Liver (tissue), 9 donors: Measurements from ENCODE around the gene RABEP2. TPM values are rescaled to one million over a fixed set of nuclear protein-coding genes. Genes with fewer than 3 reads are reported as not detected.

Experiments used
- DNase-seq: peaks from one replicate; pipeline ENCODE4 v3.0.0-alpha.2; 2017; ENCODE audit warnings: low spot score
- H3K27ac ChIP-seq, 2 donors: one replicate each; pipeline ENCODE4 v1.7.0; 2013; ENCODE audit warnings: inconsistent platforms in 2 of 2, low read length in 2 of 2, control low read depth in 1 of 2, low read depth in 1 of 2, mild to moderate bottlenecking in 1 of 2
- H3K27me3 ChIP-seq, 4 donors: one replicate each; pipeline versions ENCODE4 v1.6.1 to v1.7.0; 2013; ENCODE audit warnings: low read length in 3 of 4, inconsistent platforms in 1 of 4, mild to moderate bottlenecking in 1 of 4, moderate library complexity in 1 of 4; ENCODE audit not compliant: control insufficient read depth in 4 of 4, insufficient read depth in 4 of 4
- H3K36me3 ChIP-seq, 4 donors: one replicate each; pipeline versions ENCODE4 v1.6.1 to v1.7.0; 2013; ENCODE audit warnings: low read length in 3 of 4, mild to moderate bottlenecking in 3 of 4, low read depth in 1 of 4, moderate library complexity in 1 of 4; ENCODE audit not compliant: control insufficient read depth in 4 of 4, insufficient read depth in 3 of 4
- H3K4me1 ChIP-seq, 4 donors: one replicate each; pipeline versions ENCODE4 v1.6.1 to v1.7.0; 2013; ENCODE audit warnings: low read length in 3 of 4, mild to moderate bottlenecking in 3 of 4, moderate library complexity in 1 of 4; ENCODE audit not compliant: control insufficient read depth in 4 of 4, insufficient read depth in 4 of 4
- H3K4me3 ChIP-seq, 3 donors: one replicate each; pipeline versions ENCODE4 v1.6.1 to v1.7.0; 2013; ENCODE audit warnings: low read length in 3 of 3, control low read depth in 1 of 3, low read depth in 1 of 3, mild to moderate bottlenecking in 1 of 3
- H3K9ac ChIP-seq, 2 donors: one replicate each; pipeline ENCODE4 v1.7.0; 2013; ENCODE audit warnings: low read length in 2 of 2, mild to moderate bottlenecking in 2 of 2, moderate library complexity in 2 of 2, control low read depth in 1 of 2, low read depth in 1 of 2
- H3K9me3 ChIP-seq, 4 donors: one replicate each; pipeline versions ENCODE4 v1.6.1 to v1.7.0; 2013; ENCODE audit warnings: low read length in 3 of 4; ENCODE audit not compliant: control insufficient read depth in 4 of 4
- FOXA2 ChIP-seq: IDR thresholded peaks from 2 replicates; pipeline ENCODE4 v1.6.1; 2016; ENCODE audit warnings: antibody characterized with exemption
- HNF4A ChIP-seq, 2 donors: conservative IDR thresholded peaks; 2 replicates each; pipeline ENCODE4 v1.6.1; 2016; ENCODE audit warnings: antibody characterized with exemption in 2 of 2, mild to moderate bottlenecking in 2 of 2
- HNF4G ChIP-seq: IDR thresholded peaks from 2 replicates; pipeline ENCODE4 v1.6.1; 2016; ENCODE audit warnings: antibody characterized with exemption
- JUND ChIP-seq, 2 donors: IDR thresholded peaks; 2 replicates each; pipeline ENCODE4 v1.6.1; 2016; ENCODE audit warnings: antibody characterized with exemption in 2 of 2
- RXRA ChIP-seq, 2 donors: IDR thresholded peaks; 2 replicates each; pipeline ENCODE4 v1.6.1; 2017 to 2018; ENCODE audit warnings: antibody characterized with exemption in 2 of 2, mild to moderate bottlenecking in 1 of 2
- TAF1 ChIP-seq: conservative IDR thresholded peaks from 2 replicates; pipeline ENCODE4 v1.6.1; 2016; ENCODE audit warnings: antibody characterized with exemption, mild to moderate bottlenecking
- WGBS: extraction: QIAGEN DNeasy Blood & Tissue Kit; methylation state at CpG from one replicate; pipeline ENCODE4 v1.1.7; 2013; 5-methylcytosine and 5-hydroxymethylcytosine counted together
- polyA plus RNA-seq, 2 donors: library from polyadenylated mRNA; stranded (reverse) in 1 of 2; unstranded in 1 of 2; fragments of 200-250 nt in 1 of 2; fragments of >200 nt in 1 of 2; fragmentation: Nextera tagmentation in 1 of 2; extraction: Ambion mirVana in 1 of 2; gene quantifications; one replicate each; pipeline versions ENCODE4 v1.2.1 to v1.2.3, GENCODE V29; 2013 to 2015
- total RNA-seq, 2 donors: library from RNA; depleted of rRNA; stranded (reverse); fragments of >200 nt; gene quantifications; one replicate each; pipeline ENCODE4 v1.2.3, GENCODE V29; 2014
- TF ChIP-seq, protein P1 (sequence below): IDR thresholded peaks from 2 replicates; pipeline ENCODE4 v1.6.1; 2016; ENCODE audit warnings: antibody characterized with exemption
- TF ChIP-seq, protein P2 (sequence below): IDR thresholded peaks from 2 replicates; pipeline ENCODE4 v1.6.1; 2016; ENCODE audit warnings: antibody characterized with exemption
- TF ChIP-seq, protein P3 (sequence below): IDR thresholded peaks from 2 replicates; pipeline ENCODE4 v1.6.1; 2016; ENCODE audit warnings: antibody characterized with exemption
- TF ChIP-seq, protein P4 (sequence below): IDR thresholded peaks from 2 replicates; pipeline ENCODE4 v1.6.1; 2016; ENCODE audit warnings: antibody characterized with exemption, mild to moderate bottlenecking
- donor health status: healthy.
- donor health status: healthy.
- donor health status: healthy.
- donor health status: healthy.
- donor health status: healthy.

Gene RABEP2
- total and polyA plus RNA-seq, 4 donors: 3.0 to 16.1 (median 8.3) TPM

DNA sequence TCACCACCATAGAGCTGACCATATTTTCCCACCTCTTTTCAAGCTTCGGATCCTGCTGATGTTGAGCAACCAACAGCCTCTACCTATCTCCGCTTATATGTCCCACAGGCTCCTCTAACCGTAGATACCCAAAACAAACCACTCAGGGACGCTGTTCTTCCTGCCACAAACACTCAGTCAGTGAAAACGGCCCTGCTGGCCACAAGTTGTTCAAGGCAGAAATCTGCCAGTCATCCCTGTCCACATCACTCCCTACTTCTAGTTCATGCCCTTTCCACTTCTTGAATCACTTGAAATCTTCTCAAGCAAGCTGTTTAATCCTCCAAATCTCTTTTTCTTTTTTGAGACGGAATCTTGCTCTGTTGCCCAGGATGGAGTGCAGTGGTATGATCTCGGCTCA is 7.9 kb downstream of the RABEP2 start:
- H3K4me3 ChIP-seq: no peak overlapping the region
- TF ChIP-seq TAF1 (no peak), HNF4G (no peak)
- no peak overlapping the region for H3K27ac ChIP-seq
- no peaks in the 10 kb centered on the region for H3K27me3 ChIP-seq
- H3K9ac ChIP-seq: no peak overlapping the region
- H3K4me1 ChIP-seq: no peaks in the 10 kb centered on the region
- H3K36me3 ChIP-seq: peaks cover 4 to 21% (median 7%) of the 10 kb centered on the region in 4 donors
- DNase-seq: no peak
- H3K9me3 ChIP-seq: no peaks in the 10 kb centered on the region
- WGBS: 95% methylated on average over 7 of the region's 7 CpGs

DNA sequence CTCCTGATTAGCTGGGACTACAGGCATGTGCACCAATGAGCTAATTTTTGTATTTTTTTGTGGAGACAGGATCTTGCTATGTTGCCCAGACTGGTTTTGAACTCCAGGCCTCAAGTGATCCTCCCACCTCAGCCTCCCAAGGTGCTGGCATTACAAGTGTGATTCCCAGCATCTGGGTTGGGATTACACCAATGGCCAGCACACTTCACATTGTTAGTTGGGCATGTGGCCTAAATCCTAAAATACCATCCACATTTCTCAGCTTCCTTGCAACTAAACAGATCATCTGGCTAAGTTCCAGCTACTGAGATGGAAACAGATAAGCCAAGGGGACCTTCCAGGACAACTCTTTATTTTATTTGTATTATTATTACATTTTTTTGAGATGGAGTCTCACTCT is 9.9 kb downstream of the RABEP2 start:
- no peak overlapping the region for H3K4me3 ChIP-seq
- no peak overlapping the region for H3K27ac ChIP-seq
- no peaks in the 10 kb centered on the region for H3K4me1 ChIP-seq
- H3K9ac ChIP-seq: no peak overlapping the region
- peaks cover 4 to 27% (median 8%) of the 10 kb centered on the region in 4 donors for H3K36me3 ChIP-seq
- no peak for DNase-seq
- no peaks in the 10 kb centered on the region for H3K9me3 ChIP-seq
- TF ChIP-seq FOXA2 (no peak), RXRA (IDR thresholded peaks at IDR 0.05) (no peak), HNF4G (no peak), JUND (IDR thresholded peaks at IDR 0.05) (no peak)
- TF ChIP-seq, protein P1, sequence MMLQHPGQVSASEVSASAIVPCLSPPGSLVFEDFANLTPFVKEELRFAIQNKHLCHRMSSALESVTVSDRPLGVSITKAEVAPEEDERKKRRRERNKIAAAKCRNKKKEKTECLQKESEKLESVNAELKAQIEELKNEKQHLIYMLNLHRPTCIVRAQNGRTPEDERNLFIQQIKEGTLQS: no peak
- TF ChIP-seq, protein P2, sequence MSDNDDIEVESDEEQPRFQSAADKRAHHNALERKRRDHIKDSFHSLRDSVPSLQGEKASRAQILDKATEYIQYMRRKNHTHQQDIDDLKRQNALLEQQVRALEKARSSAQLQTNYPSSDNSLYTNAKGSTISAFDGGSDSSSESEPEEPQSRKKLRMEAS: no peak
- TF ChIP-seq, protein P3, sequence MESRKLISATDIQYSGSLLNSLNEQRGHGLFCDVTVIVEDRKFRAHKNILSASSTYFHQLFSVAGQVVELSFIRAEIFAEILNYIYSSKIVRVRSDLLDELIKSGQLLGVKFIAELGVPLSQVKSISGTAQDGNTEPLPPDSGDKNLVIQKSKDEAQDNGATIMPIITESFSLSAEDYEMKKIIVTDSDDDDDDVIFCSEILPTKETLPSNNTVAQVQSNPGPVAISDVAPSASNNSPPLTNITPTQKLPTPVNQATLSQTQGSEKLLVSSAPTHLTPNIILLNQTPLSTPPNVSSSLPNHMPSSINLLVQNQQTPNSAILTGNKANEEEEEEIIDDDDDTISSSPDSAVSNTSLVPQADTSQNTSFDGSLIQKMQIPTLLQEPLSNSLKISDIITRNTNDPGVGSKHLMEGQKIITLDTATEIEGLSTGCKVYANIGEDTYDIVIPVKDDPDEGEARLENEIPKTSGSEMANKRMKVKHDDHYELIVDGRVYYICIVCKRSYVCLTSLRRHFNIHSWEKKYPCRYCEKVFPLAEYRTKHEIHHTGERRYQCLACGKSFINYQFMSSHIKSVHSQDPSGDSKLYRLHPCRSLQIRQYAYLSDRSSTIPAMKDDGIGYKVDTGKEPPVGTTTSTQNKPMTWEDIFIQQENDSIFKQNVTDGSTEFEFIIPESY: no peak
- H3K27me3 ChIP-seq: no peaks in the 10 kb centered on the region

DNA sequence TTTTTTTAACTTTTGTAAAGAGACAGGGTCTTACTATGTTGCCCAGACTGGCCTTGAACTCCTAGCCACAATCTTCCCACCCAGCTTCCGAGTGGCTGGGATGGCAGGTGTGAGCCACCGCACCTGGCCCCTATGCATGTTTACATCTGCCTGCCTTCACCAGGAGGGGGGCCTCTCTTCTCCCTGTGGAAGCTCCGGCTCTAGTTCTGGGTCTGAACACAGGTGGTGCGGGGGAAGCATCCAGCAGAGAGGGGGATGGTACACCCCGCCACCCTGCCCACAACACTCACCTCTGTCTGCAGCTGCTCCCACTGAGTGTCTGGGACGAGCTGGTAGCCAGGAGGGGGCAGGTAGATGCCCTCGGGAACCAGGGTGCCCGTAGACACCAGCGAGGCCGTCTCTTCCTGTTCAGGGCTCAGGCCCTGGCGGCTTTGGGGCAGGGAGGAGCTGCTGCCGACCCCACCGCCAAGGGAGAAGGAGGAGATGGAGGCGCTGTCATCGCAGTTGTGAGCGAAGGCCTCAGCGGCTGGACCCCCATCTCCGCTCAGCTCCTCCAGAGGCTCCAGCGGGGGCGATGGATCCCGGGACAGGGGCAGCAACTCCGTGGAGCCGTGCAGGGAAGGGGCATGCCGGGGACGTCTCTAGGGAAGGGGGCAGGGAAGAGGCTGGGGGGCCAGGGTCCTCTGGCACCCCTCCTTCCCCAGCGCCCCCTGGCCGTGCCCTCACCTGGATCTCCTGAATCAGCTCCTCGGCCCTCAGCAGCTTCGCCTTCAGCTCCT is 10.9 kb downstream of the RABEP2 start:
- H3K27me3 ChIP-seq: no peaks in the 10 kb centered on the region
- H3K9me3 ChIP-seq: no peaks in the 10 kb centered on the region
- 97% methylated on average over 29 of the region's 29 CpGs for WGBS
- TF ChIP-seq TAF1 (no peak), HNF4A (conservative IDR thresholded peaks at IDR 0.05) (no peak)
- TF ChIP-seq, protein P4, sequence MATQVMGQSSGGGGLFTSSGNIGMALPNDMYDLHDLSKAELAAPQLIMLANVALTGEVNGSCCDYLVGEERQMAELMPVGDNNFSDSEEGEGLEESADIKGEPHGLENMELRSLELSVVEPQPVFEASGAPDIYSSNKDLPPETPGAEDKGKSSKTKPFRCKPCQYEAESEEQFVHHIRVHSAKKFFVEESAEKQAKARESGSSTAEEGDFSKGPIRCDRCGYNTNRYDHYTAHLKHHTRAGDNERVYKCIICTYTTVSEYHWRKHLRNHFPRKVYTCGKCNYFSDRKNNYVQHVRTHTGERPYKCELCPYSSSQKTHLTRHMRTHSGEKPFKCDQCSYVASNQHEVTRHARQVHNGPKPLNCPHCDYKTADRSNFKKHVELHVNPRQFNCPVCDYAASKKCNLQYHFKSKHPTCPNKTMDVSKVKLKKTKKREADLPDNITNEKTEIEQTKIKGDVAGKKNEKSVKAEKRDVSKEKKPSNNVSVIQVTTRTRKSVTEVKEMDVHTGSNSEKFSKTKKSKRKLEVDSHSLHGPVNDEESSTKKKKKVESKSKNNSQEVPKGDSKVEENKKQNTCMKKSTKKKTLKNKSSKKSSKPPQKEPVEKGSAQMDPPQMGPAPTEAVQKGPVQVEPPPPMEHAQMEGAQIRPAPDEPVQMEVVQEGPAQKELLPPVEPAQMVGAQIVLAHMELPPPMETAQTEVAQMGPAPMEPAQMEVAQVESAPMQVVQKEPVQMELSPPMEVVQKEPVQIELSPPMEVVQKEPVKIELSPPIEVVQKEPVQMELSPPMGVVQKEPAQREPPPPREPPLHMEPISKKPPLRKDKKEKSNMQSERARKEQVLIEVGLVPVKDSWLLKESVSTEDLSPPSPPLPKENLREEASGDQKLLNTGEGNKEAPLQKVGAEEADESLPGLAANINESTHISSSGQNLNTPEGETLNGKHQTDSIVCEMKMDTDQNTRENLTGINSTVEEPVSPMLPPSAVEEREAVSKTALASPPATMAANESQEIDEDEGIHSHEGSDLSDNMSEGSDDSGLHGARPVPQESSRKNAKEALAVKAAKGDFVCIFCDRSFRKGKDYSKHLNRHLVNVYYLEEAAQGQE: no peak
- H3K4me1 ChIP-seq: no peaks in the 10 kb centered on the region
- H3K9ac ChIP-seq: no peak overlapping the region
- H3K27ac ChIP-seq: no peak overlapping the region
- DNase-seq: no peak
- H3K36me3 ChIP-seq: peaks cover 4 to 23% (median 8%) of the 10 kb centered on the region in 4 donors
- H3K4me3 ChIP-seq: no peak overlapping the region
